GOT3 (cell line): ENCODE data around the gene STOX2.

ENCODE experiments used
- DNase-seq: peaks from one replicate; lab custom pipeline; 2025; ENCODE audit warnings: mixed read lengths; lab: John Stamatoyannopoulos, UW

Gene STOX2

DNA sequence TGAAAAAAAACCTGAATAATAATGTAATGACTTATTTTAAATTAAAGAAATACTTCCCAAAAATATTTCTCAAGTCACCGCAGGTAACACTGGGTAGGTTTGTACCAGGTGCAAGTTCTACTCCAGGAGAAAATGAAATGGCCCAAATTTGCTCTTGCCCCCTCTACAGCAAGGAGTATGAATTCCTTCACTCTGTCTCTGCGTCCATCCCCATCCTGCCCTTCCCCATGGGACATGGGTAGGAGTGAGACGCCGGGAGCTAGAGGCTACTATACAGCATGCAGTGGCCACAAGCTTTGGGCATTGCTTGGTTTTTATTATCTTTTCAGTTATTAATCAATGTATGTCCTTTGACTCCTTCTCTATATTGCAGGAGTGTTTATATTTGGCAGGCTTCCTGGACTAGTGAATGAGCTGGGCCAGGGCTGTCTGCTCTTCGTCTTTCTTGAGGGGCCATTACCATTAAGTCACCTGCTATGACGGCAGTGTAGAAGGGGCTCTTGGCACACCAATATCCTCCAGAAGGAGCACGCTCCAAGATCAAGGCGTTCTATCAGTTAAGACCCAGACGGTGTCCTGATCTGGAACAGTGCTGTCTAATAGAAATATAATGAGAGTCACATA, 162.9 kb downstream of the STOX2 start:
- no peak for DNase-seq
